ENCODE data around the gene SUN3. TPM values are rescaled to one million over a fixed set of nuclear protein-coding genes. Genes with fewer than 3 reads are reported as not detected.

Gene SUN3
- total RNA-seq, 1 experiment from 2014 or later = 0.49 TPM

DNA sequence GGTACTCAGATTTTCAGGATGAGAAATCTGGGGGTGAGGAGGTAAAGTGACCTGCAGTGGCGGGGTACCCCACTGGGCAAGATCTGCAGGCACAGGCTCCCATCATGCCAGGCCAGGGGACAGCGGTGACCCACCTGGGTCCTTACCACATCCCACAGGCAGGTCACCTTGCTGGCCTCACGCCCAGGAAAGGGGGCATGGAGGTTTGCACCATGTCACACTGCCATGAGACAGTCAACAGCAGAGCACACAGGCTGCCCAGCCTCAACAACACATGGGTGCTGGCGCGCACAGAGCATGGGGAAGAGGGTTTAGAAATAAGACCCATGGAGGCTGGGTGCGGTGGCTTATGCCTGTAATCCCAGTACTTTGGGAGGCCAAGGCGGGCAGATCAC lies 81.6 kb downstream of the SUN3 start:
- DNase-seq (ENCODE audit: low read depth, low spot score) (no peak), ATAC-seq (no peak)
- TF ChIP-seq TCF7L2 (IDR thresholded peaks at IDR 0.05; ENCODE audit: low read depth, low read length) = no peak
- TF ChIP-seq, protein P1, sequence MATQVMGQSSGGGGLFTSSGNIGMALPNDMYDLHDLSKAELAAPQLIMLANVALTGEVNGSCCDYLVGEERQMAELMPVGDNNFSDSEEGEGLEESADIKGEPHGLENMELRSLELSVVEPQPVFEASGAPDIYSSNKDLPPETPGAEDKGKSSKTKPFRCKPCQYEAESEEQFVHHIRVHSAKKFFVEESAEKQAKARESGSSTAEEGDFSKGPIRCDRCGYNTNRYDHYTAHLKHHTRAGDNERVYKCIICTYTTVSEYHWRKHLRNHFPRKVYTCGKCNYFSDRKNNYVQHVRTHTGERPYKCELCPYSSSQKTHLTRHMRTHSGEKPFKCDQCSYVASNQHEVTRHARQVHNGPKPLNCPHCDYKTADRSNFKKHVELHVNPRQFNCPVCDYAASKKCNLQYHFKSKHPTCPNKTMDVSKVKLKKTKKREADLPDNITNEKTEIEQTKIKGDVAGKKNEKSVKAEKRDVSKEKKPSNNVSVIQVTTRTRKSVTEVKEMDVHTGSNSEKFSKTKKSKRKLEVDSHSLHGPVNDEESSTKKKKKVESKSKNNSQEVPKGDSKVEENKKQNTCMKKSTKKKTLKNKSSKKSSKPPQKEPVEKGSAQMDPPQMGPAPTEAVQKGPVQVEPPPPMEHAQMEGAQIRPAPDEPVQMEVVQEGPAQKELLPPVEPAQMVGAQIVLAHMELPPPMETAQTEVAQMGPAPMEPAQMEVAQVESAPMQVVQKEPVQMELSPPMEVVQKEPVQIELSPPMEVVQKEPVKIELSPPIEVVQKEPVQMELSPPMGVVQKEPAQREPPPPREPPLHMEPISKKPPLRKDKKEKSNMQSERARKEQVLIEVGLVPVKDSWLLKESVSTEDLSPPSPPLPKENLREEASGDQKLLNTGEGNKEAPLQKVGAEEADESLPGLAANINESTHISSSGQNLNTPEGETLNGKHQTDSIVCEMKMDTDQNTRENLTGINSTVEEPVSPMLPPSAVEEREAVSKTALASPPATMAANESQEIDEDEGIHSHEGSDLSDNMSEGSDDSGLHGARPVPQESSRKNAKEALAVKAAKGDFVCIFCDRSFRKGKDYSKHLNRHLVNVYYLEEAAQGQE (IDR thresholded peaks at IDR 0.05; ENCODE audit: insufficient read depth in 1 of 2, low read depth in 2 of 2, low read length in 1 of 2) = no peak
- TF ChIP-seq, protein P2, sequence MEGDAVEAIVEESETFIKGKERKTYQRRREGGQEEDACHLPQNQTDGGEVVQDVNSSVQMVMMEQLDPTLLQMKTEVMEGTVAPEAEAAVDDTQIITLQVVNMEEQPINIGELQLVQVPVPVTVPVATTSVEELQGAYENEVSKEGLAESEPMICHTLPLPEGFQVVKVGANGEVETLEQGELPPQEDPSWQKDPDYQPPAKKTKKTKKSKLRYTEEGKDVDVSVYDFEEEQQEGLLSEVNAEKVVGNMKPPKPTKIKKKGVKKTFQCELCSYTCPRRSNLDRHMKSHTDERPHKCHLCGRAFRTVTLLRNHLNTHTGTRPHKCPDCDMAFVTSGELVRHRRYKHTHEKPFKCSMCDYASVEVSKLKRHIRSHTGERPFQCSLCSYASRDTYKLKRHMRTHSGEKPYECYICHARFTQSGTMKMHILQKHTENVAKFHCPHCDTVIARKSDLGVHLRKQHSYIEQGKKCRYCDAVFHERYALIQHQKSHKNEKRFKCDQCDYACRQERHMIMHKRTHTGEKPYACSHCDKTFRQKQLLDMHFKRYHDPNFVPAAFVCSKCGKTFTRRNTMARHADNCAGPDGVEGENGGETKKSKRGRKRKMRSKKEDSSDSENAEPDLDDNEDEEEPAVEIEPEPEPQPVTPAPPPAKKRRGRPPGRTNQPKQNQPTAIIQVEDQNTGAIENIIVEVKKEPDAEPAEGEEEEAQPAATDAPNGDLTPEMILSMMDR (IDR thresholded peaks at IDR 0.05) = no peak
- TF ChIP-seq SIN3A (IDR thresholded peaks at IDR 0.05; ENCODE audit: borderline replicate concordance, insufficient read depth, low read depth, low read length) = no peak
- TF ChIP-seq POLR2AphosphoS5 (IDR thresholded peaks at IDR 0.05; ENCODE audit: low read depth, low read length) = no peak
- peaks cover 25% of the 10 kb centered on the region for H3K4me1 ChIP-seq (ENCODE audit: control insufficient read depth, insufficient read depth, low read length)
- intact Hi-C loops (cut with micrococcal nuclease; ENCODE audit: unreplicated experiment) = loop anchor here (5.0 kb wide), 1 partner anchor 680 kb away; no protein-coding TSS in a partner anchor
- H3K4me3 ChIP-seq (ENCODE audit: low read depth in 2 of 2, low read length in 2 of 2) = no peak overlapping the region
- H3K27ac ChIP-seq (ENCODE audit: low read length) = peak overlapping the region; percentile 0; the same call in 1 of the 2 replicates
- CTCF ChIA-PET = interaction anchor here (0.6 kb wide), 1 partner anchor 207 kb away, joined by 7 read pairs; no protein-coding TSS in a partner anchor
- in situ Hi-C loops (cut with HindIII; ENCODE audit: low pct_unique_long_range_greater_than_20kb, low sequenced_read_pairs) = no loop called here
- no TSS peak for BruUV-seq (replicated peaks)
- no peaks in the 10 kb centered on the region for H3K27me3 ChIP-seq (ENCODE audit: control insufficient read depth, insufficient read depth, low read length)
- H3K9me3 ChIP-seq (ENCODE audit: control insufficient read depth, insufficient read depth, low read depth, low read length) = no peaks in the 10 kb centered on the region
- POLR2A ChIA-PET = no interaction called here
- no peaks in the 10 kb centered on the region for H3K36me3 ChIP-seq (ENCODE audit: control insufficient read depth, insufficient read depth, low read length)

DNA sequence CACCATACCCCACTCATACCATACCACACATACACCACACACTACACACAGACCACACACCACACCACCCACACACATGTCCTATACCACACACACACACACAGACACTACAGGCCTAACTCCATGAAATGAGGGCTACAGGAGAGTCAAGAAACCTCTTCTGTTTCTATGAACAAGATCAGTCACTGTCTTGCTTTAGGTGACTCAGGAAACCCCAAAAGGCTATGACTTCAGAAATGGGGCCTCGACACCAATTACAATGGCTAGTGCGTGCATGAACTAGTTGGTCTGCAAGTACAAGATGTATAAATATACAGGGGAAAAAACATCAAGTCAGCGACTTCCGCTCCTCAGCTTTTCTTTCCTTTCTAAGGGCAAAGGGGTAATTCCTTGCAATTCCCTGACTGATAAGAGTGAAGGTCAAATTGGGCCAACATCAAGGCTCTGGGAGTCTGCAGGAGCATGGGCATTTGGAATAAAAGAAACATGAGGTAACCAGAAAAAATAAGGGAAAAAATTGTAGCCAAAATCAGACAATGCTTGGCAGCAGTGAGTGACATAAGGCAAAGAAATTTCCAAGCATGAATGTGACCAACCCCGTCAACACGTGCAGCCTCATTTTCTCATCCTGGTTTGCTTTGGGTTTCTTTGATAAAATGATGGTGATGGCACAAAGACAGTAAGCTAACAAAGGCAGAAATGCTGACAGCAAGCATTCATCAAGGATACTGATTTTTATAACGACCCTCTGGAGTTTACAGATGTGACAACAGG lies 82.1 kb downstream of the SUN3 start:
- no peaks in the 10 kb centered on the region for H3K9me3 ChIP-seq (ENCODE audit: control insufficient read depth, insufficient read depth, low read depth, low read length)
- ChIA-PET CTCF (interaction anchor here (0.6 kb wide), 1 partner anchor 208 kb away, joined by 7 read pairs; no protein-coding TSS in a partner anchor), POLR2A (no interaction called here)
- in situ Hi-C loops (cut with HindIII; ENCODE audit: low pct_unique_long_range_greater_than_20kb, low sequenced_read_pairs) (no loop called here), intact Hi-C loops (cut with micrococcal nuclease; ENCODE audit: unreplicated experiment) (loop anchor here (5.0 kb wide), 1 partner anchor 679 kb away; no protein-coding TSS in a partner anchor)
- TF ChIP-seq TCF7L2 (IDR thresholded peaks at IDR 0.05; ENCODE audit: low read depth, low read length) (no peak), POLR2AphosphoS5 (IDR thresholded peaks at IDR 0.05; ENCODE audit: low read depth, low read length) (no peak), SIN3A (IDR thresholded peaks at IDR 0.05; ENCODE audit: borderline replicate concordance, insufficient read depth, low read depth, low read length) (no peak)
- TF ChIP-seq, protein P2 (IDR thresholded peaks at IDR 0.05) = no peak
- TF ChIP-seq, protein P1 (IDR thresholded peaks at IDR 0.05; ENCODE audit: insufficient read depth in 1 of 2, low read depth in 2 of 2, low read length in 1 of 2) = no peak
- no peaks in the 10 kb centered on the region for H3K27me3 ChIP-seq (ENCODE audit: control insufficient read depth, insufficient read depth, low read length)
- ATAC-seq (no peak), DNase-seq (ENCODE audit: low read depth, low spot score) (no peak)
- peak overlapping the region; percentile 0; the same call in 1 of the 2 replicates for H3K27ac ChIP-seq (ENCODE audit: low read length)
- H3K4me1 ChIP-seq (ENCODE audit: control insufficient read depth, insufficient read depth, low read length) = peaks cover 27% of the 10 kb centered on the region
- BruUV-seq (replicated peaks) = no TSS peak
- H3K4me3 ChIP-seq (ENCODE audit: low read depth in 2 of 2, low read length in 2 of 2) = no peak overlapping the region
- no peaks in the 10 kb centered on the region for H3K36me3 ChIP-seq (ENCODE audit: control insufficient read depth, insufficient read depth, low read length)
